Breast epithelium (tissue), 4 donors: ENCODE data around the gene FANK1. TPM values are rescaled to one million over a fixed set of nuclear protein-coding genes. Genes with fewer than 3 reads are reported as not detected.
"Not testable (repeated sequence)": the region's sequence is repeated elsewhere in the genome, so short reads cannot be mapped to it uniquely, and the experiment has no call there.

Source experiments
- DNase-seq, 2 donors: peaks; one replicate each; pipeline ENCODE4 v3.0.0-alpha.2; 2019; ENCODE audit warnings: low spot score in 2 of 2
- H3K27ac ChIP-seq, 2 donors: fragments of 200-600 bp; sonication (generic) in 1 of 2; one replicate each; pipeline ENCODE4 v1.5.1; 2016 to 2019; ENCODE audit warnings: mild to moderate bottlenecking in 1 of 2
- H3K27me3 ChIP-seq, 2 donors: fragments of 200-600 bp; sonication (generic) in 1 of 2; one replicate each; pipeline versions ENCODE4 v1.5.1 to v1.6.0; 2017 to 2019; ENCODE audit warnings: control low read depth in 1 of 2, mild to moderate bottlenecking in 1 of 2
- H3K36me3 ChIP-seq: fragments of 200-600 bp; one replicate; pipeline ENCODE4 v1.5.1; 2019
- H3K4me1 ChIP-seq, 2 donors: fragments of 200-600 bp; sonication (generic); one replicate each; pipeline ENCODE4 v1.5.1; 2016 to 2019; ENCODE audit warnings: control low read depth in 1 of 2
- H3K4me3 ChIP-seq, 3 donors: fragments of 200-600 bp; sonication (generic); 1 replicate in 2 of 3; 2 replicates in 1 of 3; pipeline ENCODE4 v1.5.1; 2016 to 2019; ENCODE audit warnings: mild to moderate bottlenecking in 3 of 3, moderate library complexity in 2 of 3
- H3K9me3 ChIP-seq, 2 donors: fragments of 200-600 bp; sonication (generic) in 1 of 2; one replicate each; pipeline ENCODE4 v1.5.1; 2016 to 2019; ENCODE audit warnings: control low read depth in 1 of 2
- POLR2A ChIP-seq: fragments of 450-650 bp; IDR thresholded peaks from one replicate; pipeline ENCODE4 v1.6.1; 2016; ENCODE audit warnings: antibody characterized with exemption, mild to moderate bottlenecking, moderate library complexity
- POLR2AphosphoS5 ChIP-seq, 3 donors: sonication (generic); formaldehyde crosslinking; IDR thresholded peaks; one replicate each; pipeline ENCODE4 v1.6.1; 2017; ENCODE audit warnings: antibody characterized with exemption in 3 of 3
- intact Hi-C: fragments of 100-400 bp; cut with DNase I; formaldehyde crosslinking; loops from one replicate; pipeline ENCODE4 v1.15.1; 2023; ENCODE audit warnings: low total_unique reads
- total RNA-seq, 3 donors: library from RNA; depleted of rRNA; stranded (reverse); fragments of >200 nt; gene quantifications; one replicate each; pipeline ENCODE4 v1.1.0, GENCODE V29; 2016
- TF ChIP-seq, protein P1 (sequence below), 3 donors: fragments of 450-650 bp; IDR thresholded peaks; one replicate each; pipeline ENCODE4 v1.5.1; 2016 to 2017; ENCODE audit warnings: antibody characterized with exemption in 3 of 3, mild to moderate bottlenecking in 3 of 3, moderate library complexity in 3 of 3

The FANK1 gene
- total RNA-seq, 3 donors from 2014 or later, result 2.6 to 18.1 (median 13.8) TPM

- intact Hi-C loops, result no loop called here
- Histone ChIP-seq H3K27me3 (no peaks in the 10 kb centered on the region), H3K36me3 (no peaks in the 10 kb centered on the region), H3K4me3 (no peak overlapping the region), H3K27ac (no peak overlapping the region), H3K9me3 (no peaks in the 10 kb centered on the region), H3K4me1 (no peaks in the 10 kb centered on the region)
- TF ChIP-seq, protein P1, sequence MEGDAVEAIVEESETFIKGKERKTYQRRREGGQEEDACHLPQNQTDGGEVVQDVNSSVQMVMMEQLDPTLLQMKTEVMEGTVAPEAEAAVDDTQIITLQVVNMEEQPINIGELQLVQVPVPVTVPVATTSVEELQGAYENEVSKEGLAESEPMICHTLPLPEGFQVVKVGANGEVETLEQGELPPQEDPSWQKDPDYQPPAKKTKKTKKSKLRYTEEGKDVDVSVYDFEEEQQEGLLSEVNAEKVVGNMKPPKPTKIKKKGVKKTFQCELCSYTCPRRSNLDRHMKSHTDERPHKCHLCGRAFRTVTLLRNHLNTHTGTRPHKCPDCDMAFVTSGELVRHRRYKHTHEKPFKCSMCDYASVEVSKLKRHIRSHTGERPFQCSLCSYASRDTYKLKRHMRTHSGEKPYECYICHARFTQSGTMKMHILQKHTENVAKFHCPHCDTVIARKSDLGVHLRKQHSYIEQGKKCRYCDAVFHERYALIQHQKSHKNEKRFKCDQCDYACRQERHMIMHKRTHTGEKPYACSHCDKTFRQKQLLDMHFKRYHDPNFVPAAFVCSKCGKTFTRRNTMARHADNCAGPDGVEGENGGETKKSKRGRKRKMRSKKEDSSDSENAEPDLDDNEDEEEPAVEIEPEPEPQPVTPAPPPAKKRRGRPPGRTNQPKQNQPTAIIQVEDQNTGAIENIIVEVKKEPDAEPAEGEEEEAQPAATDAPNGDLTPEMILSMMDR (IDR thresholded peaks at IDR 0.05), result no peak
- TF ChIP-seq POLR2AphosphoS5 (IDR thresholded peaks at IDR 0.05), result no peak
- TF ChIP-seq POLR2A, result no peak
- no peak for DNase-seq
Observed at GRCh38 chr10:125925262-125925834, 29.0 kb downstream of the FANK1 start.

DNA sequence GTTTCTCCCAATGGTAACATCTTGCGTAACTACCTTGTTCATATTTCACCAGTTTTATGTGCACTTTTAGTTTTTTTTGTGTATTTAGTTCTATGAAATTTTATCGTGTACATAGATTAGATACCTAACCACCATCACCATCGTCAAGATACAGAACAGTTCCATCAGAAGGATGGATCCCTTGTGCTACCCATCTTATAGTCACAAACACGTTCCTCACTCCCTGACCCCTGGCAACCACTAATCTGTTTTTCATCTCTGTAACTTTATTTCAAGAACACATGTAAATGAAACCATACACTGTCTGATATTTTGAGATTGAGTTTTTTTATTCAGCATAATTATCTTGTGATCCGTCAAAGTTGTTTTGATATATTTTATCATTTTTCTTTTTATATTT is 29.9 kb downstream of the FANK1 start:
- H3K36me3 ChIP-seq, result no peaks in the 10 kb centered on the region
- TF ChIP-seq POLR2A (no peak), POLR2AphosphoS5 (IDR thresholded peaks at IDR 0.05) (no peak)
- TF ChIP-seq, protein P1 (IDR thresholded peaks at IDR 0.05), result no peak
- no peaks in the 10 kb centered on the region for H3K27me3 ChIP-seq
- H3K9me3 ChIP-seq, result no peaks in the 10 kb centered on the region
- intact Hi-C loops, result no loop called here
- no peak overlapping the region for H3K27ac ChIP-seq
- no peak for DNase-seq
- H3K4me3 ChIP-seq, result no peak overlapping the region
- H3K4me1 ChIP-seq, result no peaks in the 10 kb centered on the region

- DNase-seq, H3K27me3 ChIP-seq, H3K36me3 ChIP-seq, H3K4me3 ChIP-seq, H3K27ac ChIP-seq, H3K9me3 ChIP-seq, H3K4me1 ChIP-seq, intact Hi-C loops: not testable (repeated sequence)
Observed at GRCh38 chr10:125927265-125927664, 30.9 kb downstream of the FANK1 start.

DNA sequence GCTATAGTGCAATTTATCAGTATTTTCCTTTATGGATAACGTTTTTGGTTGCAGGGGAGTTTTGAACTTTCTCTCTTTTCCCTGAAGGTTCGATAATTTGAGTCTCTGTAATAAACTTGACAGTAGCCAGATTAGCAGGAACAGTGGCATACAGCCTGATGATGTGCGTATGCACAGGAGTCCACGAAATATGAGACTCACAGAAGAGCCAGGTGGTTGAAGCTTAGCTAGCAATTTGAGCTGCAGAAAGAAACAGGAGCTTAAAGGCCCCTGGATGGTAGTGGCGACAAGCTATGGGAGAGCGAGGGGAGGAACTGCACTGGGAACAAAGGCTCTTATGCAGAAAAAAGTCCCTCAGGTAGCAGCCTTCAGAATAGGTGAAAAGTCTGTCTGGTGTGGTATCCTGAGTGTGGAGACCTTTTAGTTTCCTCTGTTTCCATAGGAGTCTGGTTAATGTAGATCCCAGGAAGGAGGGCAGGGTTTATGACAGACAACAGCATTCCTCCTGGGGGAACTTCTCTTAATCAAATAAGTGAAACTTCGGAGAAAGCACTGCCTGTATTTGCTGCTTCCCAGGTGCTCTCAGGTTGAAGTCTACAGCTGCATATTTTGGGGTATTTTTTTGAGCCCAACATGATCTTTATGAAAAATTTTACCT is 32.7 kb downstream of the FANK1 start:
- no peaks in the 10 kb centered on the region for H3K9me3 ChIP-seq
- TF ChIP-seq POLR2AphosphoS5 (IDR thresholded peaks at IDR 0.05) (no peak), POLR2A (no peak)
- TF ChIP-seq, protein P1 (IDR thresholded peaks at IDR 0.05), result no peak
- no peaks in the 10 kb centered on the region for H3K36me3 ChIP-seq
- intact Hi-C loops, result no loop called here
- no peaks in the 10 kb centered on the region for H3K4me1 ChIP-seq
- no peak overlapping the region for H3K27ac ChIP-seq
- no peaks in the 10 kb centered on the region for H3K27me3 ChIP-seq
- DNase-seq, result no peak
- no peak overlapping the region for H3K4me3 ChIP-seq

- Histone ChIP-seq H3K4me1 (no peaks in the 10 kb centered on the region), H3K27ac (no peak overlapping the region), H3K4me3 (no peak overlapping the region), H3K9me3 (no peaks in the 10 kb centered on the region), H3K27me3 (no peaks in the 10 kb centered on the region), H3K36me3 (no peaks in the 10 kb centered on the region)
- TF ChIP-seq POLR2A, result no peak
- TF ChIP-seq, protein P1 (IDR thresholded peaks at IDR 0.05), result no peak
- TF ChIP-seq POLR2AphosphoS5 (IDR thresholded peaks at IDR 0.05), result no peak
- no peak for DNase-seq
- intact Hi-C loops, result no loop called here
Observed at GRCh38 chr10:125929618-125930017, 33.3 kb downstream of the FANK1 start.
